Endothelial cell of umbilical vein (primary cell): Measurements from ENCODE around the gene BLOC1S6. TPM values are rescaled to one million over a fixed set of nuclear protein-coding genes. Genes with fewer than 3 reads are reported as not detected.

Experiments used
- BruUV-seq: library from RNA; stranded (reverse); fragments of 400-500 nt; replicated peaks from 2 replicates; lab custom pipeline; 2021; lab: Mats Ljungman, UMichigan
- CTCF ChIA-PET: fragments of 300-600, 350-600 bp; sonication (Branson Sonifier 250); formaldehyde crosslinking; loops from one replicate; lab custom pipeline; 2021; ENCODE audit warnings: antibody characterized with exemption, inconsistent platforms; lab: Charles Lee
- POLR2A ChIA-PET: fragments of 300-600, 350-600 bp; sonication (Branson Sonifier 250); formaldehyde crosslinking; loops from one replicate; lab custom pipeline; 2021; ENCODE audit warnings: antibody characterized with exemption, inconsistent platforms; lab: Charles Lee
- DNase-seq: peaks from one replicate; pipeline ENCODE4 v3.0.0-alpha.2; 2011; ENCODE audit warnings: low read depth, low spot score
- FAIRE-seq: peaks from 2 replicates; lab custom pipeline; 2011; peaks lifted over from hg19 to GRCh38; lab: Jason Lieb, UNC
- H2AFZ ChIP-seq: 2 replicates; pipeline ENCODE4 v1.6.0; 2012; ENCODE audit warnings: low read depth, low read length, control low read depth, inconsistent platforms
- H3K27ac ChIP-seq: 2 replicates; pipeline ENCODE4 v1.5.1; 2011; ENCODE audit warnings: low read depth, mild to moderate bottlenecking, control low read depth, low read length, moderate library complexity; ENCODE audit not compliant: insufficient read depth
- H3K27me3 ChIP-seq, 2 experiments: 2 replicates each; pipeline versions ENCODE4 v1.6.0 to v1.6.1; 2011; ENCODE audit warnings: low read length in 2 of 2, mixed read lengths in 1 of 2; ENCODE audit not compliant: control insufficient read depth in 2 of 2, insufficient read depth in 2 of 2
- H3K36me3 ChIP-seq, 2 experiments: 2 replicates in 1 of 2; 3 replicates in 1 of 2; pipeline ENCODE4 v1.5.1; 2011; ENCODE audit warnings: low read length in 2 of 2, mild to moderate bottlenecking in 1 of 2, moderate library complexity in 1 of 2; ENCODE audit not compliant: control insufficient read depth in 2 of 2, insufficient read depth in 2 of 2; ENCODE audit errors: extremely low read depth in 1 of 2
- H3K4me1 ChIP-seq: 3 replicates; pipeline ENCODE4 v1.5.1; 2011; ENCODE audit warnings: mild to moderate bottlenecking, low read length; ENCODE audit not compliant: control insufficient read depth, insufficient read depth; ENCODE audit errors: extremely low read depth
- H3K4me2 ChIP-seq: 2 replicates; pipeline ENCODE4 v1.6.1; 2011; ENCODE audit warnings: low read length, control low read depth, mixed read lengths; ENCODE audit not compliant: insufficient read depth
- H3K4me3 ChIP-seq, 3 experiments: fragments of 200-600 bp in 1 of 3; sonication (generic), shearing (Covaris generic) in 1 of 3; replicated peaks in 1 of 3; 2 replicates each; pipeline ENCODE4 v1.5.1; 2011 to 2016; ENCODE audit warnings: control low read depth in 3 of 3, low read length in 3 of 3, mild to moderate bottlenecking in 2 of 3, inconsistent platforms in 1 of 3, low read depth in 1 of 3, moderate library complexity in 1 of 3; ENCODE audit not compliant: insufficient read depth in 1 of 3
- H3K79me2 ChIP-seq: 2 replicates; pipeline ENCODE4 v1.6.0; 2012; ENCODE audit warnings: low read length, inconsistent platforms; ENCODE audit not compliant: control insufficient read depth, insufficient read depth
- H3K9ac ChIP-seq: replicated peaks from 2 replicates; pipeline ENCODE3; 2011; ENCODE audit warnings: low read length, control low read depth; ENCODE audit not compliant: insufficient read depth; ENCODE audit errors: extremely low read depth
- H3K9me1 ChIP-seq: replicated peaks from 3 replicates; pipeline ENCODE4 v1.6.0; 2011; ENCODE audit warnings: mild to moderate bottlenecking, low read length; ENCODE audit not compliant: control insufficient read depth, insufficient read depth; ENCODE audit errors: extremely low read depth
- H3K9me3 ChIP-seq: replicated peaks from 2 replicates; pipeline ENCODE4 v1.5.1; 2012; ENCODE audit warnings: low read length, inconsistent platforms; ENCODE audit not compliant: control insufficient read depth, insufficient read depth
- H4K20me1 ChIP-seq: replicated peaks from 2 replicates; pipeline ENCODE3; 2011; ENCODE audit warnings: mild to moderate bottlenecking, low read length; ENCODE audit not compliant: control insufficient read depth, insufficient read depth; ENCODE audit errors: extremely low read depth
- EZH2 ChIP-seq: IDR thresholded peaks from 2 replicates; pipeline ENCODE4 v1.6.1; 2012; ENCODE audit warnings: borderline replicate concordance, low read depth, mild to moderate bottlenecking, moderate library complexity, low read length, inconsistent platforms; ENCODE audit not compliant: severe bottlenecking
- FOS ChIP-seq: IDR thresholded peaks from 2 replicates; pipeline ENCODE4 v1.6.1; 2011; ENCODE audit warnings: mild to moderate bottlenecking, low read length, moderate library complexity, borderline replicate concordance; ENCODE audit not compliant: insufficient read depth
- GATA2 ChIP-seq: IDR thresholded peaks from 2 replicates; pipeline ENCODE4 v1.7.0; 2011; ENCODE audit warnings: low read depth, mild to moderate bottlenecking, moderate library complexity, mixed read lengths, low read length; ENCODE audit not compliant: insufficient read length, insufficient read depth
- JUN ChIP-seq: IDR thresholded peaks from 2 replicates; pipeline ENCODE4 v1.6.1; 2011; ENCODE audit warnings: borderline replicate concordance, low read depth; ENCODE audit not compliant: insufficient read length, insufficient read depth
- MYC ChIP-seq: IDR thresholded peaks from one replicate; pipeline ENCODE4 v1.6.1; 2011; ENCODE audit warnings: mild to moderate bottlenecking, low read depth, low read length
- POLR2A ChIP-seq: IDR thresholded peaks from 2 replicates; pipeline ENCODE4 v1.6.1; 2012; ENCODE audit warnings: low read depth, mild to moderate bottlenecking, control low read depth, low read length
- POLR2AphosphoS5 ChIP-seq: IDR thresholded peaks from 2 replicates; pipeline ENCODE4 v1.6.1; 2012; ENCODE audit warnings: low read depth, mild to moderate bottlenecking, control low read depth, low read length, moderate library complexity; ENCODE audit not compliant: insufficient read depth
- dilution Hi-C: fragments of 300-500 bp; cut with MboI; formaldehyde crosslinking; loops from one replicate; pipeline ENCODE4 v1.15.0; 2019; ENCODE audit warnings: low sequenced_read_pairs; ENCODE audit not compliant: extremely low pct_ligation_motif_present
- intact Hi-C: fragments of 100-400 bp; cut with micrococcal nuclease; formaldehyde crosslinking; loops from one replicate; pipeline ENCODE4 v1.10.0; 2022
- polyA plus RNA-seq, 4 experiments: library from polyadenylated mRNA; depleted of rRNA in 3 of 4; stranded (reverse) in 3 of 4; unstranded in 1 of 4; fragments of >200 nt; gene quantifications; 2 replicates each; pipeline versions ENCODE4 v1.2.1 to v1.2.3, GENCODE V29; 2011 to 2012; ENCODE audit warnings: missing spikeins in 1 of 4
- total RNA-seq: library from RNA; stranded (reverse); gene quantifications from 2 replicates; pipeline ENCODE4 v1.2.3, GENCODE V29; 2021
- TF ChIP-seq, protein P1 (sequence below), 2 donors: IDR thresholded peaks; 1 replicate in 1 of 2; 2 replicates in 1 of 2; pipeline ENCODE4 v1.5.1; 2011; ENCODE audit warnings: low read length in 2 of 2, mild to moderate bottlenecking in 2 of 2, moderate library complexity in 2 of 2, control low read depth in 1 of 2, inconsistent platforms in 1 of 2, low read depth in 1 of 2; ENCODE audit not compliant: insufficient read depth in 1 of 2; ENCODE audit errors: extremely low read depth in 1 of 2
- TF ChIP-seq, protein P2 (sequence below): IDR thresholded peaks from 2 replicates; pipeline ENCODE4 v1.6.1; 2011; ENCODE audit not compliant: insufficient read depth, insufficient read length

The BLOC1S6 gene
- total and polyA plus RNA-seq, 2 donors (not counting 3 experiments of a cell fraction or from before 2014, with no cell fraction given) = 8.2 to 39.2 TPM

DNA sequence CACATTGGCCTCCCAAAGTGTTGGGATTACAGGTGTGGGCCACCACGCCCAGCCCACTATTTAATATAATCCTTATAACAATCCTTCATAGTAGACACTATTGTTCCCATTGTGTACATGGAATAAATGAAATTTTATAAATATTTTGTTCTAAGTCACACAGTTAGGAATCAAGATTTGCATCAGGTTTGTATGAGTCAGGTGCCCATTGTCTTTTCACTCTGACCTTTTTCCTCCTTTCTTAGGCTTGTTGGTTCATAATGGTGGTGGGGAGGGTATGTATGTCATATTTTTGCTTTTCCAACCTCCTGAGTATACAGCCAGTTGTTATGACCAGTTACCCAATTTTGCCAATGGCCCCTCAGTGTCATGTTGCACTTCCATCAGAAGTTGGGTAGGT is 46.6 kb upstream of the BLOC1S6 start:
- Histone ChIP-seq H3K9ac (no peak overlapping the region), H3K4me3 (no peak overlapping the region), H2AFZ (no peak overlapping the region), H3K4me2 (no peak overlapping the region), H3K9me1 (no peaks in the 10 kb centered on the region), H4K20me1 (no peaks in the 10 kb centered on the region), H3K27me3 (no peaks in the 10 kb centered on the region), H3K36me3 (no peaks in the 10 kb centered on the region), H3K4me1 (no peaks in the 10 kb centered on the region), H3K27ac (no peak overlapping the region), H3K9me3 (no peaks in the 10 kb centered on the region), H3K79me2 (no peaks in the 10 kb centered on the region)
- TF ChIP-seq MYC (no peak), JUN (no peak), FOS (no peak), POLR2A (no peak), GATA2 (no peak), EZH2 (no peak), POLR2AphosphoS5 (no peak)
- TF ChIP-seq, protein P1, sequence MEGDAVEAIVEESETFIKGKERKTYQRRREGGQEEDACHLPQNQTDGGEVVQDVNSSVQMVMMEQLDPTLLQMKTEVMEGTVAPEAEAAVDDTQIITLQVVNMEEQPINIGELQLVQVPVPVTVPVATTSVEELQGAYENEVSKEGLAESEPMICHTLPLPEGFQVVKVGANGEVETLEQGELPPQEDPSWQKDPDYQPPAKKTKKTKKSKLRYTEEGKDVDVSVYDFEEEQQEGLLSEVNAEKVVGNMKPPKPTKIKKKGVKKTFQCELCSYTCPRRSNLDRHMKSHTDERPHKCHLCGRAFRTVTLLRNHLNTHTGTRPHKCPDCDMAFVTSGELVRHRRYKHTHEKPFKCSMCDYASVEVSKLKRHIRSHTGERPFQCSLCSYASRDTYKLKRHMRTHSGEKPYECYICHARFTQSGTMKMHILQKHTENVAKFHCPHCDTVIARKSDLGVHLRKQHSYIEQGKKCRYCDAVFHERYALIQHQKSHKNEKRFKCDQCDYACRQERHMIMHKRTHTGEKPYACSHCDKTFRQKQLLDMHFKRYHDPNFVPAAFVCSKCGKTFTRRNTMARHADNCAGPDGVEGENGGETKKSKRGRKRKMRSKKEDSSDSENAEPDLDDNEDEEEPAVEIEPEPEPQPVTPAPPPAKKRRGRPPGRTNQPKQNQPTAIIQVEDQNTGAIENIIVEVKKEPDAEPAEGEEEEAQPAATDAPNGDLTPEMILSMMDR (IDR thresholded peaks at IDR 0.05; ENCODE audit: extremely low read depth in 1 of 2, insufficient read depth in 1 of 2, low read depth in 1 of 2, low read length in 2 of 2) = no peak
- TF ChIP-seq, protein P2, sequence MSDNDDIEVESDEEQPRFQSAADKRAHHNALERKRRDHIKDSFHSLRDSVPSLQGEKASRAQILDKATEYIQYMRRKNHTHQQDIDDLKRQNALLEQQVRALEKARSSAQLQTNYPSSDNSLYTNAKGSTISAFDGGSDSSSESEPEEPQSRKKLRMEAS = no peak
- CTCF ChIA-PET = interaction anchor here (1.3 kb wide), 1 partner anchor 71 kb away, joined by 3 read pairs; no protein-coding TSS in a partner anchor
- FAIRE-seq (no peak), DNase-seq (no peak)
- no TSS peak for BruUV-seq
- POLR2A ChIA-PET = no interaction called here
- dilution Hi-C loops (no loop called here), intact Hi-C loops (no loop called here)
